HEK293 (cell line): ENCODE data around the gene MPZL1.
A peak's percentile ranks its signal among the peaks of the same experiment; 100 is the strongest.

Experiments
- CTCF ChIA-PET: fragments of 350-600 bp; formaldehyde crosslinking; extraction: SDS; loops from one replicate; lab custom pipeline; 2021; ENCODE audit warnings: antibody characterized with exemption; lab: Yijun Ruan, JAX
- POLR2A ChIA-PET: fragments of 300-600 bp; formaldehyde crosslinking; extraction: SDS; loops from one replicate; lab custom pipeline; 2020; ENCODE audit warnings: antibody characterized with exemption, inconsistent platforms; lab: Yijun Ruan, JAX
- H3K27ac ChIP-seq: fragments of 200-500 bp; sonication (Bioruptor generic); 2 replicates; pipeline ENCODE4 v1.5.1; 2014; ENCODE audit warnings: low read depth, low read length, control low read depth, inconsistent platforms; ENCODE audit errors: extremely low read depth
- H3K36me3 ChIP-seq, 2 experiments: fragments of 200-500 bp in 1 of 2; sonication (Bioruptor generic) in 1 of 2; 1 replicate in 1 of 2; 2 replicates in 1 of 2; pipeline ENCODE4 v1.5.1; 2014 to 2017; ENCODE audit warnings: inconsistent platforms in 2 of 2, low read length in 2 of 2; ENCODE audit not compliant: control insufficient read depth in 2 of 2, insufficient read depth in 1 of 2
- H3K4me1 ChIP-seq: fragments of 200-500 bp; sonication (Bioruptor generic); 2 replicates; pipeline ENCODE4 v1.5.1; 2014; ENCODE audit warnings: mild to moderate bottlenecking, low read length, inconsistent platforms; ENCODE audit not compliant: control insufficient read depth, insufficient read depth
- H3K4me3 ChIP-seq: 2 replicates; pipeline ENCODE4 v1.5.1; 2011; ENCODE audit warnings: low read depth, mild to moderate bottlenecking, control low read depth, low read length, moderate library complexity
- H3K9me3 ChIP-seq: fragments of 200-500 bp; sonication (Bioruptor generic); 2 replicates; pipeline ENCODE4 v1.5.1; 2014; ENCODE audit warnings: low read depth, low read length, inconsistent platforms; ENCODE audit not compliant: control insufficient read depth, insufficient read depth
- KLF10 ChIP-seq: fragments of 450-650 bp; IDR thresholded peaks from 2 replicates; pipeline ENCODE4 v1.5.1; 2018; ENCODE audit warnings: missing biosample characterization, mild to moderate bottlenecking, missing genetic modification characterization
- SCRT1 ChIP-seq: fragments of 450-650 bp; formaldehyde crosslinking; IDR thresholded peaks from 2 replicates; pipeline ENCODE4 v1.5.1; 2016; ENCODE audit warnings: missing biosample characterization, missing genetic modification characterization, borderline replicate concordance
- ZFHX2 ChIP-seq: fragments of 450-650 bp; formaldehyde crosslinking; conservative IDR thresholded peaks from 2 replicates; pipeline ENCODE4 v1.5.1; 2016; ENCODE audit warnings: missing biosample characterization, missing genetic modification characterization
- ZIC2 ChIP-seq: fragments of 450-650 bp; formaldehyde crosslinking; IDR thresholded peaks from 2 replicates; pipeline ENCODE4 v1.5.1; 2016; ENCODE audit warnings: missing biosample characterization, missing genetic modification characterization
- ZNF10 ChIP-seq: fragments of 450-650 bp; formaldehyde crosslinking; IDR thresholded peaks from 2 replicates; pipeline ENCODE4 v1.5.1; 2017; ENCODE audit warnings: missing biosample characterization, missing genetic modification characterization
- ZNF248 ChIP-seq: fragments of 450-650 bp; formaldehyde crosslinking; IDR thresholded peaks from 2 replicates; pipeline ENCODE4 v1.5.1; 2017; ENCODE audit warnings: missing biosample characterization, missing genetic modification characterization
- ZNF530 ChIP-seq: fragments of 450-650 bp; formaldehyde crosslinking; IDR thresholded peaks from 2 replicates; pipeline ENCODE4 v1.5.1; 2016; ENCODE audit warnings: low read depth, missing biosample characterization, missing genetic modification characterization
- ZNF600 ChIP-seq: fragments of 450-650 bp; formaldehyde crosslinking; IDR thresholded peaks from 2 replicates; pipeline ENCODE4 v1.5.1; 2016; ENCODE audit warnings: missing biosample characterization, missing genetic modification characterization
- ZNF624 ChIP-seq: fragments of 450-650 bp; formaldehyde crosslinking; IDR thresholded peaks from 2 replicates; pipeline ENCODE4 v1.5.1; 2017; ENCODE audit warnings: missing biosample characterization, missing genetic modification characterization
- ZNF837 ChIP-seq: fragments of 450-650 bp; formaldehyde crosslinking; IDR thresholded peaks from 2 replicates; pipeline ENCODE4 v1.5.1; 2016; ENCODE audit warnings: missing biosample characterization, missing genetic modification characterization
- TF ChIP-seq, protein P1 (sequence below): fragments of 450-650 bp; IDR thresholded peaks from 2 replicates; pipeline ENCODE4 v1.5.1; 2018; ENCODE audit warnings: missing biosample characterization, missing genetic modification characterization
- TF ChIP-seq, protein P2 (sequence below): fragments of 450-650 bp; formaldehyde crosslinking; IDR thresholded peaks from 2 replicates; pipeline ENCODE4 v1.5.1; 2016; ENCODE audit warnings: missing biosample characterization, missing genetic modification characterization
- TF ChIP-seq, protein P3 (sequence below): fragments of 450-650 bp; formaldehyde crosslinking; IDR thresholded peaks from 2 replicates; pipeline ENCODE4; 2016; ENCODE audit warnings: missing biosample characterization, missing genetic modification characterization
- TF ChIP-seq, protein P4 (sequence below): fragments of 450-650 bp; formaldehyde crosslinking; IDR thresholded peaks from 2 replicates; pipeline ENCODE4 v1.5.1; 2016; ENCODE audit warnings: missing biosample characterization, missing genetic modification characterization
- TF ChIP-seq, protein P5 (sequence below): fragments of 450-650 bp; formaldehyde crosslinking; IDR thresholded peaks from 2 replicates; pipeline ENCODE4 v1.5.1; 2016; ENCODE audit warnings: missing biosample characterization, missing genetic modification characterization
- TF ChIP-seq, protein P6 (sequence below): fragments of 450-650 bp; formaldehyde crosslinking; IDR thresholded peaks from 2 replicates; pipeline ENCODE4 v1.5.1; 2016; ENCODE audit warnings: missing biosample characterization, missing genetic modification characterization, borderline replicate concordance

The MPZL1 gene

DNA sequence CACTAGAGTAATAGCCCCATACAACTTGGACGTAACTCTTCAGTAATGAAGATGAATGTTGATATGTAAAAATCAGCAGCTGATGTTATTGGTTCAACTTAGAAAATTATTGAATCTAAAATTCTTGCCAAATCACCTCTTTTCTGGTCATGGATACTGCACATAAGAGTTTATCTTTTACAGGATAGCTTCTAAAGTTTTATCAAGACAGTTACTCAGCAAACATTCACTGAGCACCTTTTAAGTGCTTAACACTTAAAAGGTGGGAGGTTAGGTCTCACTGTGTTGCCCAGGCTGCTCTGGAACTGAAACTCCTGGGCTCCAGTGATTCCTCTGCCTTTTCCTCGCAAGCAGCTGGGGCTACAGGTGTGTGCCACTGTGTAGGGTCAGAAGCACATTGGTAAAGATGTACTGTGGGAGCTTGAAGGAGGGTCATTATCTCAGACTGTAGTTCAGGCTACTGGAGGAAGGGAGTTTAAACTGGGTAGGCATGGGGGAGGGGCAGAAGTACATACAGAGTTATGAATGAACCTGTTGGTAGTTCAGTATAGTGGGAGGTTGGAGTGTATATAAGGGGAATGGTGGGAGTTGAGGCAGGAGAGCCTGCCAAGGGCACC lies 2.0 kb downstream of the MPZL1 start (continued):
- TF ChIP-seq, protein P1, sequence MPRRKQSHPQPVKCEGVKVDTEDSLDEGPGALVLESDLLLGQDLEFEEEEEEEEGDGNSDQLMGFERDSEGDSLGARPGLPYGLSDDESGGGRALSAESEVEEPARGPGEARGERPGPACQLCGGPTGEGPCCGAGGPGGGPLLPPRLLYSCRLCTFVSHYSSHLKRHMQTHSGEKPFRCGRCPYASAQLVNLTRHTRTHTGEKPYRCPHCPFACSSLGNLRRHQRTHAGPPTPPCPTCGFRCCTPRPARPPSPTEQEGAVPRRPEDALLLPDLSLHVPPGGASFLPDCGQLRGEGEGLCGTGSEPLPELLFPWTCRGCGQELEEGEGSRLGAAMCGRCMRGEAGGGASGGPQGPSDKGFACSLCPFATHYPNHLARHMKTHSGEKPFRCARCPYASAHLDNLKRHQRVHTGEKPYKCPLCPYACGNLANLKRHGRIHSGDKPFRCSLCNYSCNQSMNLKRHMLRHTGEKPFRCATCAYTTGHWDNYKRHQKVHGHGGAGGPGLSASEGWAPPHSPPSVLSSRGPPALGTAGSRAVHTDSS (tag by site-specific recombination) = no peak
- peak; percentile 65; the same call in 1 of the 2 replicates for TF ChIP-seq ZNF600
- TF ChIP-seq, protein P2, sequence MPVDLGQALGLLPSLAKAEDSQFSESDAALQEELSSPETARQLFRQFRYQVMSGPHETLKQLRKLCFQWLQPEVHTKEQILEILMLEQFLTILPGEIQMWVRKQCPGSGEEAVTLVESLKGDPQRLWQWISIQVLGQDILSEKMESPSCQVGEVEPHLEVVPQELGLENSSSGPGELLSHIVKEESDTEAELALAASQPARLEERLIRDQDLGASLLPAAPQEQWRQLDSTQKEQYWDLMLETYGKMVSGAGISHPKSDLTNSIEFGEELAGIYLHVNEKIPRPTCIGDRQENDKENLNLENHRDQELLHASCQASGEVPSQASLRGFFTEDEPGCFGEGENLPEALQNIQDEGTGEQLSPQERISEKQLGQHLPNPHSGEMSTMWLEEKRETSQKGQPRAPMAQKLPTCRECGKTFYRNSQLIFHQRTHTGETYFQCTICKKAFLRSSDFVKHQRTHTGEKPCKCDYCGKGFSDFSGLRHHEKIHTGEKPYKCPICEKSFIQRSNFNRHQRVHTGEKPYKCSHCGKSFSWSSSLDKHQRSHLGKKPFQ (tag by site-specific recombination) = no peak
- TF ChIP-seq SCRT1 = peak; percentile 94
- peak; percentile 86 for TF ChIP-seq ZFHX2 (tag by site-specific recombination)
- TF ChIP-seq, protein P3, sequence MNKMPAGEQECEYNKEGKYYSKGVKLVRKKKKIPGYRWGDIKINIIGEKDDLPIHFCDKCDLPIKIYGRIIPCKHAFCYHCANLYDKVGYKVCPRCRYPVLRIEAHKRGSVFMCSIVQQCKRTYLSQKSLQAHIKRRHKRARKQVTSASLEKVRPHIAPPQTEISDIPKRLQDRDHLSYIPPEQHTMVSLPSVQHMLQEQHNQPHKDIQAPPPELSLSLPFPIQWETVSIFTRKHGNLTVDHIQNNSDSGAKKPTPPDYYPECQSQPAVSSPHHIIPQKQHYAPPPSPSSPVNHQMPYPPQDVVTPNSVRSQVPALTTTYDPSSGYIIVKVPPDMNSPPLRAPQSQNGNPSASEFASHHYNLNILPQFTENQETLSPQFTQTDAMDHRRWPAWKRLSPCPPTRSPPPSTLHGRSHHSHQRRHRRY (tag by site-specific recombination) = no peak
- TF ChIP-seq ZIC2 (tag by site-specific recombination) = no peak
- no peak for TF ChIP-seq KLF10 (tag by site-specific recombination)

DNA sequence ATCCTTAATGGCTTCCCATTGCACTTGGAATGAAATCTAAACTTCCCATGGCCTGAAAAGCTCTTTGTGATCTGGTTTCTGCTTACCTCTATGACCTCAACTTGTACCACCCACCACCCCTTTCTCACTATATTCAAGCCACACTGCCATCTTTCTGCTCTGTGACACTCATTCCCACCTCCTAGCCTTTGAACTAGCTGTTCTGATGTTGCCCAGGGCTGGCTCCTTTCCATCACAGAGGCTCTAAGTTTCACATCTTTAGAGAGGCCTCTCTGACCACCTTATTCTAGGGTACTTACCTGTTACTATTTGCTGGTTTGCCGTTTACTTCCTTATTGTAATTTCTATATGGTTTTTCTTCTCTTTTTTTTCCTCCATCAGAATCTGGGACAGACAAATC lies 4.2 kb downstream of the MPZL1 start:
- H3K4me3 ChIP-seq = no peak overlapping the region
- ChIA-PET POLR2A (no interaction called here), CTCF (interaction anchor here (1.1 to 1.3 kb wide), 2 partner anchors 8 to 11 kb away, joined by 3 to 4 read pairs; no protein-coding TSS in a partner anchor)
- H3K36me3 ChIP-seq = peaks cover 0 to 8% of the 10 kb centered on the region in 2 experiments; a peak in 2 of 3 replicates
- H3K4me1 ChIP-seq = peaks cover 7% of the 10 kb centered on the region
- H3K27ac ChIP-seq = no peak overlapping the region
- TF ChIP-seq, protein P4, sequence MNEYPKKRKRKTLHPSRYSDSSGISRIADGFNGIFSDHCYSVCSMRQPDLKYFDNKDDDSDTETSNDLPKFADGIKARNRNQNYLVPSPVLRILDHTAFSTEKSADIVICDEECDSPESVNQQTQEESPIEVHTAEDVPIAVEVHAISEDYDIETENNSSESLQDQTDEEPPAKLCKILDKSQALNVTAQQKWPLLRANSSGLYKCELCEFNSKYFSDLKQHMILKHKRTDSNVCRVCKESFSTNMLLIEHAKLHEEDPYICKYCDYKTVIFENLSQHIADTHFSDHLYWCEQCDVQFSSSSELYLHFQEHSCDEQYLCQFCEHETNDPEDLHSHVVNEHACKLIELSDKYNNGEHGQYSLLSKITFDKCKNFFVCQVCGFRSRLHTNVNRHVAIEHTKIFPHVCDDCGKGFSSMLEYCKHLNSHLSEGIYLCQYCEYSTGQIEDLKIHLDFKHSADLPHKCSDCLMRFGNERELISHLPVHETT (tag by site-specific recombination) = no peak
- TF ChIP-seq, protein P5, sequence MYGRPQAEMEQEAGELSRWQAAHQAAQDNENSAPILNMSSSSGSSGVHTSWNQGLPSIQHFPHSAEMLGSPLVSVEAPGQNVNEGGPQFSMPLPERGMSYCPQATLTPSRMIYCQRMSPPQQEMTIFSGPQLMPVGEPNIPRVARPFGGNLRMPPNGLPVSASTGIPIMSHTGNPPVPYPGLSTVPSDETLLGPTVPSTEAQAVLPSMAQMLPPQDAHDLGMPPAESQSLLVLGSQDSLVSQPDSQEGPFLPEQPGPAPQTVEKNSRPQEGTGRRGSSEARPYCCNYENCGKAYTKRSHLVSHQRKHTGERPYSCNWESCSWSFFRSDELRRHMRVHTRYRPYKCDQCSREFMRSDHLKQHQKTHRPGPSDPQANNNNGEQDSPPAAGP (tag by site-specific recombination) = no peak
- no peak for TF ChIP-seq ZNF248 (tag by site-specific recombination)
- no peak for TF ChIP-seq ZNF624 (tag by site-specific recombination)
- TF ChIP-seq ZNF10 (tag by site-specific recombination) = no peak
- no peak for TF ChIP-seq ZNF530 (tag by site-specific recombination)
- no peak for TF ChIP-seq ZNF837 (tag by site-specific recombination)
- no peaks in the 10 kb centered on the region for H3K9me3 ChIP-seq

DNA sequence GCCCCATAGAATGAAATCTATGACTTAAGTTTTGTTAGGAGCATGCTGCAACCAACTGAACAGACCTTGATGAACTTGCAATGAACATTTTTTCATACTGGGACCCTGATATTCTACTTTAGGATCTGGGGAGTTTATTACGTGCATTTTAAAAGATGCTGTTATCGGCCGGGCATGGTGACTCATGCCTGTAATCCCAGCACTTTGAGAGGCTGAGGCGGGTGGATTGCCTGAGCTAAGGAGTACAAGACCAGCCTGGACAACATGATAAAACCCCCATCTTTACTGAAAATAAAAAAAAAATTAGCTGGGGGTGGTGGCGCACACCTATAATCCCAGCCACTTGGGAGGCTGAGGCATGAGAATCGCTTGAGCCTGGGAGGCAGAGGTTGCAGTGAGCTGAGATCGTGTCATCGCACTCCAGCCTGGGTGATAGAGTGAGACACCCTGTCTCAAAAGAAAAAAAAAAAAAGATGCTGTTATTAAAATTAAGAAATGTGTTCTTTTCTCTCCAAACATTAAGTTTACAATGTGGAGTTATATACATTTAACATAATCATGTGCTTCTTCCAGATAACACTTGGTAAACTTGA lies 7.1 kb downstream of the MPZL1 start:
- POLR2A ChIA-PET = no interaction called here
- Histone ChIP-seq H3K4me3 (no peak overlapping the region), H3K4me1 (peaks cover 7% of the 10 kb centered on the region), H3K9me3 (no peaks in the 10 kb centered on the region), H3K27ac (no peak overlapping the region), H3K36me3 (peaks cover 0 to 13% of the 10 kb centered on the region in 2 experiments; a peak in 2 of 3 replicates)
- CTCF ChIA-PET = interaction anchor here (0.7 to 1.3 kb wide), 3 partner anchors 41 to 879 kb away, joined by 3 to 5 read pairs (median 3); no protein-coding TSS in a partner anchor
- TF ChIP-seq, protein P6, sequence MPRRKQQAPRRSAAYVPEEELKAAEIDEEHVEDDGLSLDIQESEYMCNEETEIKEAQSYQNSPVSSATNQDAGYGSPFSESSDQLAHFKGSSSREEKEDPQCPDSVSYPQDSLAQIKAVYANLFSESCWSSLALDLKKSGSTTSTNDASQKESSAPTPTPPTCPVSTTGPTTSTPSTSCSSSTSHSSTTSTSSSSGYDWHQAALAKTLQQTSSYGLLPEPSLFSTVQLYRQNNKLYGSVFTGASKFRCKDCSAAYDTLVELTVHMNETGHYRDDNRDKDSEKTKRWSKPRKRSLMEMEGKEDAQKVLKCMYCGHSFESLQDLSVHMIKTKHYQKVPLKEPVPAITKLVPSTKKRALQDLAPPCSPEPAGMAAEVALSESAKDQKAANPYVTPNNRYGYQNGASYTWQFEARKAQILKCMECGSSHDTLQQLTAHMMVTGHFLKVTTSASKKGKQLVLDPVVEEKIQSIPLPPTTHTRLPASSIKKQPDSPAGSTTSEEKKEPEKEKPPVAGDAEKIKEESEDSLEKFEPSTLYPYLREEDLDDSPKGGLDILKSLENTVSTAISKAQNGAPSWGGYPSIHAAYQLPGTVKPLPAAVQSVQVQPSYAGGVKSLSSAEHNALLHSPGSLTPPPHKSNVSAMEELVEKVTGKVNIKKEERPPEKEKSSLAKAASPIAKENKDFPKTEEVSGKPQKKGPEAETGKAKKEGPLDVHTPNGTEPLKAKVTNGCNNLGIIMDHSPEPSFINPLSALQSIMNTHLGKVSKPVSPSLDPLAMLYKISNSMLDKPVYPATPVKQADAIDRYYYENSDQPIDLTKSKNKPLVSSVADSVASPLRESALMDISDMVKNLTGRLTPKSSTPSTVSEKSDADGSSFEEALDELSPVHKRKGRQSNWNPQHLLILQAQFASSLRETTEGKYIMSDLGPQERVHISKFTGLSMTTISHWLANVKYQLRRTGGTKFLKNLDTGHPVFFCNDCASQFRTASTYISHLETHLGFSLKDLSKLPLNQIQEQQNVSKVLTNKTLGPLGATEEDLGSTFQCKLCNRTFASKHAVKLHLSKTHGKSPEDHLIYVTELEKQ (tag by site-specific recombination) = no peak
